ENCODE measurements around the gene KIF5A. TPM values are rescaled to one million over a fixed set of nuclear protein-coding genes. Genes with fewer than 3 reads are reported as not detected.

Gene KIF5A
- total and polyA plus RNA-seq, 8 donors, result 0.38 to 6.5 (median 5.3) TPM

GRCh38 chr12:57604992-57605810, 55.4 kb downstream of the KIF5A start:
- no peak for TF ChIP-seq CTCF (IDR thresholded peaks at IDR 0.05)
- Histone ChIP-seq H3K4me3 (peak overlapping the region; percentile 42 to 47), H3K9me3 (no peaks in the 10 kb centered on the region), H3K36me3 (peaks cover 0 to 22% of the 10 kb centered on the region in 2 donors), H3K4me1 (peaks cover 0 to 31% of the 10 kb centered on the region in 2 donors), H3K27ac (peak overlapping the region; percentile 71 to 74), H3K27me3 (peaks cover 0 to 59% of the 10 kb centered on the region in 2 donors)
- intact Hi-C loops (cut with DNase I), result no loop called here
- ATAC-seq, result peak; percentile 18
- no peak for DNase-seq

DNA sequence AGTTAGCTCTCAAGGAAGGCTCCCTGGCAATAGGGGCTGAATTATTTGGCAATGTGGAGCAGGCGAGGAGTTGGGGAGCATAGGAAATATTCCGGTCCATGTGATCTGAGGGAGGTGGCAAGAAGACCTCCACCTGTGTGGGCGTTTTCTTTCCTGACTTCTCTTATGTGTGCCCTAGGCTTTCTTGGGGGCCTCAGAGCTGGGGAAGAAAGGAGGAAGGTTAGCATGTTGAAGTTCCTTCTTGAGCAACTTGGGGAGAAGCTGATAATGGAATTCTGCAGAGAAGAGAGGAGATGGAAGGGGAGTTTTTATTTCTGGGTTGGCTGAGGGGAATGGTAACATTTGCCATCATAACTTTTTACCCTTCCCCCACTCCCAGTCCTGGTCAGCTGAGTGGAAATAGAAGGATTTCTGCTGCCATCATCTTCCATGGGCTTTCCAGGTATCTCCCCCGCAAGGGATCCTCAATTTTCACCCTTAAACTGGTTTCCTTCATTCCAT, 56.0 kb downstream of the KIF5A start:
- Histone ChIP-seq H3K4me1 (peaks cover 5 to 37% of the 10 kb centered on the region in 2 donors), H3K27ac (peak overlapping the region in 1 of 2 donors; percentile 74), H3K4me3 (peak overlapping the region in 1 of 2 donors; percentile 47), H3K36me3 (peaks cover 0 to 15% of the 10 kb centered on the region in 2 donors), H3K27me3 (peaks cover 1 to 65% of the 10 kb centered on the region in 2 donors), H3K9me3 (no peaks in the 10 kb centered on the region)
- ATAC-seq, result no peak
- intact Hi-C loops (cut with DNase I), result no loop called here
- DNase-seq, result no peak
- no peak for TF ChIP-seq CTCF (IDR thresholded peaks at IDR 0.05)

DNA sequence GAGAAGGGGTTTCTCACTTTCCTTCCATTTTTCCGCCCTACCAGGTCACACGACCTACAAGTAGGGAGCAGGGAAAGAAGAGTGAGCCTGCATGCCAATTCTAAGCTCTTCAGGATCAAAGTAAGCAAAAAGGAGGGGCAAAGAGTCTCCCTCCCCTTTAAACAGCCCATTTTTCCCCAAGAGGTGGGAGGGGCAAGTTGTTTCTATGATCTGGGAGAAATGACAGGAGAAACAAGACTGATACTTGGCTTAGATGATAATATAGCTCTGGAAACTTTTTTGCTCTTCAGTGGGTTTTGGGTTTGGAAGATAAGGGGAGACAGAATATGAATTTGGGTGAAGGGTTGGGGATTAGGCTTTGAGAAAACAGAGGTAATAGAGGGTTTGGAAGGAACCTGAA, 56.6 kb downstream of the KIF5A start:
- intact Hi-C loops (cut with DNase I), result no loop called here
- no peak for DNase-seq
- H3K36me3 ChIP-seq, result peaks cover 0 to 10% of the 10 kb centered on the region in 2 donors
- H3K4me1 ChIP-seq, result peaks cover 10 to 43% of the 10 kb centered on the region in 2 donors
- no peak for TF ChIP-seq CTCF (IDR thresholded peaks at IDR 0.05)
- H3K27me3 ChIP-seq, result peaks cover 6 to 71% of the 10 kb centered on the region in 2 donors
- no peaks in the 10 kb centered on the region for H3K9me3 ChIP-seq
- H3K27ac ChIP-seq, result no peak overlapping the region
- H3K4me3 ChIP-seq, result no peak overlapping the region
- no peak for ATAC-seq

- no peak for TF ChIP-seq CTCF (IDR thresholded peaks at IDR 0.05)
- H3K27ac ChIP-seq, result no peak overlapping the region
- peaks cover 0 to 5% of the 10 kb centered on the region in 2 donors for H3K36me3 ChIP-seq
- ATAC-seq, result no peak
- peaks cover 9 to 75% of the 10 kb centered on the region in 2 donors for H3K27me3 ChIP-seq
- H3K4me1 ChIP-seq, result peaks cover 10 to 46% of the 10 kb centered on the region in 2 donors
- H3K9me3 ChIP-seq, result no peaks in the 10 kb centered on the region
- no peak for DNase-seq
- no peak overlapping the region for H3K4me3 ChIP-seq
- intact Hi-C loops (cut with DNase I), result no loop called here
Measured at GRCh38 chr12:57606821-57607220, 57.0 kb downstream of the KIF5A start.

DNA sequence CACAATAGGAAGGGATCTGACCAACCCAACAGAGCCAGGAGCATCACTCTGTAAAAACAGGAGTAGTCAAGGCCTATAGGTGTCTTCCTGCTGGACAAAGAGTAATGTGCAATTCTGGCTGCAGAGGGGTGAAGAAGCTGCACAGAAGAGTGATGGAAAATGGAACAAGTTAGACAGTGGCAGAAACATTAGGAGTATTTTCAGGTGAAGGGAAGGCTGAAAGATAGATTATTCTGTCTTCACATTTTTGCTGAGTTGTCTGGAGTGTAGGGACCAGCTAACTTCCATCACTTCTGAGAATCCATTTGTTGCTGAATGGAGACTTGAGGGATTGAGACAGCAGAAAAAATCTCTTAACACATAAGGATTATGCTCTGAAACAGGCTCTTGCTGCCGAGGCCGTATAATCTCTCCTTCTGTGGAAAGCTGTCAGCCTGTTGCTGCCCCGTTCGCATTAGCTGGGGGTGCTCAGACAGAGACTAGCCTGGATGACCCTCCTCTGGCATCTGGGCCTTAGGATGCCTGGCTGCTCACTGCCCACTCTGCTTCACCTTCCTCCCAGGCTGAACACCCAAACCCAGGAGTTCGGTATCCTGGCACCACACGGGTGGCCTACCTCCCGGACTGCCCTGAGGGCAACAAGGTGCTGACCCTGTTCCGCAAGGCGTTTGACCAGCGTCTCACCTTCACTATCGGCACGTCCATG, 58.3 kb downstream of the KIF5A start:
- intact Hi-C loops (cut with DNase I), result no loop called here
- no peak overlapping the region for H3K4me3 ChIP-seq
- no peaks in the 10 kb centered on the region for H3K9me3 ChIP-seq
- ATAC-seq, result no peak
- peaks cover 12 to 88% of the 10 kb centered on the region in 2 donors for H3K27me3 ChIP-seq
- no peak overlapping the region for H3K27ac ChIP-seq
- H3K36me3 ChIP-seq, result no peaks in the 10 kb centered on the region
- peaks cover 10 to 46% of the 10 kb centered on the region in 2 donors for H3K4me1 ChIP-seq
- TF ChIP-seq CTCF (IDR thresholded peaks at IDR 0.05), result no peak
- no peak for DNase-seq
